Esophagus squamous epithelium (tissue), 5 donors: ENCODE measurements around the gene KSR2. TPM values are rescaled to one million over a fixed set of nuclear protein-coding genes. Genes with fewer than 3 reads are reported as not detected.

ENCODE experiments used
- DNase-seq: peaks from one replicate; lab custom pipeline; 2025; lab: John Stamatoyannopoulos, UW
- H3K27ac ChIP-seq, 4 donors: fragments of 200-600 bp; sonication (generic); one replicate each; pipeline ENCODE4 v1.5.1; 2016 to 2019; ENCODE audit warnings: mild to moderate bottlenecking in 1 of 4
- H3K27me3 ChIP-seq, 4 donors: fragments of 200-600 bp; sonication (generic); 1 replicate in 3 of 4; 2 replicates in 1 of 4; pipeline versions ENCODE4 v1.5.1 to v1.6.0; 2017 to 2021; ENCODE audit warnings: antibody characterized with exemption in 1 of 4
- H3K36me3 ChIP-seq, 3 donors: fragments of 200-600 bp; sonication (generic); one replicate each; pipeline ENCODE4 v1.5.1; 2016 to 2019
- H3K4me1 ChIP-seq, 3 donors: fragments of 200-600 bp; sonication (generic); one replicate each; pipeline ENCODE4 v1.5.1; 2017 to 2019
- H3K4me3 ChIP-seq, 4 donors: fragments of 200-600 bp; sonication (generic); 1 replicate in 3 of 4; 2 replicates in 1 of 4; pipeline ENCODE4 v1.5.1; 2016 to 2019; ENCODE audit warnings: mild to moderate bottlenecking in 2 of 4, moderate library complexity in 1 of 4
- H3K9me3 ChIP-seq, 3 donors: fragments of 200-600 bp; sonication (generic); one replicate each; pipeline ENCODE4 v1.5.1; 2016 to 2019
- POLR2A ChIP-seq, 4 donors: fragments of 450-650 bp; IDR thresholded peaks; one replicate each; pipeline ENCODE4 v1.6.1; 2017; ENCODE audit warnings: antibody characterized with exemption in 4 of 4, mild to moderate bottlenecking in 4 of 4, moderate library complexity in 3 of 4
- WGBS, 2 donors: methylation state at CpG; one replicate each; pipeline ENCODE4 v1.1.5; 2018; 5-methylcytosine and 5-hydroxymethylcytosine counted together
- intact Hi-C: fragments of 100-400 bp; cut with DNase I; formaldehyde crosslinking; loops from one replicate; pipeline ENCODE4 v1.15.0; 2022
- total RNA-seq, 4 donors: library from RNA; depleted of rRNA; stranded (reverse); fragments of >200 nt; gene quantifications; one replicate each; pipeline ENCODE4 v1.1.0, GENCODE V29; 2016
- TF ChIP-seq, protein P1 (sequence below), 6 experiments: fragments of 450-650 bp in 4 of 6; fragments of 200-600 bp in 2 of 6; sonication (generic) in 2 of 6; IDR thresholded peaks; one replicate each; pipeline ENCODE4 v1.5.1; 2016 to 2019; ENCODE audit warnings: antibody characterized with exemption in 6 of 6, mild to moderate bottlenecking in 4 of 6, moderate library complexity in 4 of 6
- donor health status: DM: yes; HTN: yes; CAD: no.

Gene KSR2
- total RNA-seq, 4 donors from 2014 or later: under 0.01 to 0.13 (median 0.03) TPM

GRCh38 chr12:117710121-117710520, 258.7 kb downstream of the KSR2 start:
- no peak overlapping the region for H3K27ac ChIP-seq
- 74 to 78% methylated on average over 9 of the region's 9 CpGs for WGBS, 2 donors
- intact Hi-C loops: no loop called here
- H3K36me3 ChIP-seq: no peaks in the 10 kb centered on the region
- TF ChIP-seq POLR2A (IDR thresholded peaks at IDR 0.05): no peak
- TF ChIP-seq, protein P1, sequence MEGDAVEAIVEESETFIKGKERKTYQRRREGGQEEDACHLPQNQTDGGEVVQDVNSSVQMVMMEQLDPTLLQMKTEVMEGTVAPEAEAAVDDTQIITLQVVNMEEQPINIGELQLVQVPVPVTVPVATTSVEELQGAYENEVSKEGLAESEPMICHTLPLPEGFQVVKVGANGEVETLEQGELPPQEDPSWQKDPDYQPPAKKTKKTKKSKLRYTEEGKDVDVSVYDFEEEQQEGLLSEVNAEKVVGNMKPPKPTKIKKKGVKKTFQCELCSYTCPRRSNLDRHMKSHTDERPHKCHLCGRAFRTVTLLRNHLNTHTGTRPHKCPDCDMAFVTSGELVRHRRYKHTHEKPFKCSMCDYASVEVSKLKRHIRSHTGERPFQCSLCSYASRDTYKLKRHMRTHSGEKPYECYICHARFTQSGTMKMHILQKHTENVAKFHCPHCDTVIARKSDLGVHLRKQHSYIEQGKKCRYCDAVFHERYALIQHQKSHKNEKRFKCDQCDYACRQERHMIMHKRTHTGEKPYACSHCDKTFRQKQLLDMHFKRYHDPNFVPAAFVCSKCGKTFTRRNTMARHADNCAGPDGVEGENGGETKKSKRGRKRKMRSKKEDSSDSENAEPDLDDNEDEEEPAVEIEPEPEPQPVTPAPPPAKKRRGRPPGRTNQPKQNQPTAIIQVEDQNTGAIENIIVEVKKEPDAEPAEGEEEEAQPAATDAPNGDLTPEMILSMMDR (IDR thresholded peaks at IDR 0.05): no peak
- H3K4me1 ChIP-seq: no peaks in the 10 kb centered on the region
- no peak overlapping the region for H3K4me3 ChIP-seq
- peaks cover 0 to 11% (median 0%) of the 10 kb centered on the region in 4 donors for H3K27me3 ChIP-seq
- no peaks in the 10 kb centered on the region for H3K9me3 ChIP-seq
- no peak for DNase-seq

DNA sequence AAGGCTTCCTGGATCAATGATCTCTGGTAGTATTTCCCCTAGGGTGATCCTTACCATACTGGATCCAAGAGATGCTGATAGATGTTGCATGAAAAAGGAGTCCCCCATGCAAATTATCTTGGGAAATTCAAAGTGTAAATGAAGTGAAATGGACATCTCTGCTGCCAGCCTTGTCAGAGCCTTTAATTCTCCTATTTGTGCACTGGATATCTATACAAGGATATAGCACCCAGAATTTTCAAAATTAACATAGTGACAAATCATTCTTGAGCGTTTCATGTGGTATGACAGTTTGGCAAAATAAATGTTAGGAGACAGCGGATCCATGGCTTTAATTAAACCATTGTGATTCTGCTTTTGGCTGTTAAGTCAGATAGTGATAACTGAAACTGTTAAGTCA, 260.9 kb downstream of the KSR2 start:
- Histone ChIP-seq H3K27ac (no peak overlapping the region), H3K36me3 (no peaks in the 10 kb centered on the region), H3K9me3 (no peaks in the 10 kb centered on the region), H3K4me3 (no peak overlapping the region), H3K4me1 (no peaks in the 10 kb centered on the region), H3K27me3 (peaks cover 0 to 11% (median 0%) of the 10 kb centered on the region in 4 donors)
- WGBS, 2 donors: 58 to 66% methylated on average over 2 of the region's 2 CpGs
- no peak for TF ChIP-seq POLR2A (IDR thresholded peaks at IDR 0.05)
- TF ChIP-seq, protein P1 (IDR thresholded peaks at IDR 0.05): no peak
- DNase-seq: no peak
- intact Hi-C loops: no loop called here

DNA sequence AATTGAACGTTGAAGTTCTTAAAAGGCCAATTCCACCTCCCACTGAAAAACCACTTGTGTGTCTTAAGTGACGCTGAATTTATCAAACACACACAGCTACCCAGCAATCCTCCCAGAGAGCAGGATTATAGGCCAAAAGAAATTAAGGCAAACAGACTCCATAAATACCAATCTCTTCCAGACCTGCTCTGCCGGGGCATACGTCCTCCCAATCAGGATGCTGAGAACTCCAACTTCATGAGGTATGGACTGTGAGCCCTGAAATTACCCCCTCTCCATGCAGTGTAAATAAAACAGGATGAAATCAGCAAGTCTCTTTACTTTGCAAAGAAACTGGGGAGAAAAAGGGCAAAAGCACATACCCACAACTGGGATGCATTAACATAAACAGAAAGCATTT, 265.2 kb downstream of the KSR2 start:
- no peaks in the 10 kb centered on the region for H3K27me3 ChIP-seq
- no peak for TF ChIP-seq POLR2A (IDR thresholded peaks at IDR 0.05)
- TF ChIP-seq, protein P1 (IDR thresholded peaks at IDR 0.05): no peak
- H3K27ac ChIP-seq: no peak overlapping the region
- H3K4me1 ChIP-seq: no peaks in the 10 kb centered on the region
- no peak for DNase-seq
- H3K9me3 ChIP-seq: no peaks in the 10 kb centered on the region
- H3K36me3 ChIP-seq: no peaks in the 10 kb centered on the region
- intact Hi-C loops: no loop called here
- H3K4me3 ChIP-seq: no peak overlapping the region
- 58 to 68% methylated on average over 4 of the region's 4 CpGs for WGBS, 2 donors

- 69 to 81% methylated on average over 3 to 4 of the region's 4 CpGs for WGBS, 2 donors
- DNase-seq: no peak
- H3K36me3 ChIP-seq: no peaks in the 10 kb centered on the region
- no peaks in the 10 kb centered on the region for H3K27me3 ChIP-seq
- no peaks in the 10 kb centered on the region for H3K4me1 ChIP-seq
- H3K9me3 ChIP-seq: no peaks in the 10 kb centered on the region
- H3K4me3 ChIP-seq: no peak overlapping the region
- intact Hi-C loops: no loop called here
- no peak overlapping the region for H3K27ac ChIP-seq
- TF ChIP-seq, protein P1 (IDR thresholded peaks at IDR 0.05): no peak
- TF ChIP-seq POLR2A (IDR thresholded peaks at IDR 0.05): no peak
Measured at GRCh38 chr12:117702741-117703140, 266.0 kb downstream of the KSR2 start.

GRCh38 chr12:117699575-117699974, 269.2 kb downstream of the KSR2 start:
- no peak overlapping the region for H3K27ac ChIP-seq
- WGBS, 2 donors: 74 to 82% methylated on average over 5 of the region's 5 CpGs
- no peaks in the 10 kb centered on the region for H3K27me3 ChIP-seq
- intact Hi-C loops: no loop called here
- no peak for TF ChIP-seq POLR2A (IDR thresholded peaks at IDR 0.05)
- TF ChIP-seq, protein P1 (IDR thresholded peaks at IDR 0.05): no peak
- H3K36me3 ChIP-seq: no peaks in the 10 kb centered on the region
- no peaks in the 10 kb centered on the region for H3K4me1 ChIP-seq
- H3K4me3 ChIP-seq: no peak overlapping the region
- H3K9me3 ChIP-seq: no peaks in the 10 kb centered on the region
- DNase-seq: no peak
